ENCODE measurements around the gene PLEKHA6. TPM values are rescaled to one million over a fixed set of nuclear protein-coding genes. Genes with fewer than 3 reads are reported as not detected.

The PLEKHA6 gene
- total RNA-seq, 6 experiments from 2014 or later = 16.6 to 31.1 (median 22.1) TPM

DNA sequence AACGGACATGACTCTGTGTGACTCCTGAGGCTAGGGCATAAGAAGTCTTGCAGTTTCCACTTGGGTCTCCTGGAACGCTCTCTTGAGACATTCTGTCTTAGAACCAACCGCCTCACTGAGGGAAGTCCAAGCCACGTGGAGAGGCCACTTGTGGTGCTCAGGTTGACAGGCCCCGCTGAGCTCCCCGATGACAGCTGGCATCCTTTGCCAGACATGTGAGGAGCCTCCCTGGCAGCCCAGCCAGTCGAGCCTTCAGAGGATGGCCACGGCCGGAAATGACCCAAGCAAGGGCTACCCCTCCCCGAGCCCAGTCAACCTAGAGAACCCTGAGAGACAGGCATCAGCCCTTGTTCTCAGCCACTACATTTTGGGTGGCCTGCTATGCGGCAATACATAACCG lies 20.7 kb downstream of the PLEKHA6 start:
- WGBS (ENCODE audit: insufficient coverage, low coverage, low lambda C conversion rate, missing lambda C conversion rate) = 89% methylated on average over 9 of the region's 12 CpGs
- H3K4me1 ChIP-seq = no peaks in the 10 kb centered on the region

DNA sequence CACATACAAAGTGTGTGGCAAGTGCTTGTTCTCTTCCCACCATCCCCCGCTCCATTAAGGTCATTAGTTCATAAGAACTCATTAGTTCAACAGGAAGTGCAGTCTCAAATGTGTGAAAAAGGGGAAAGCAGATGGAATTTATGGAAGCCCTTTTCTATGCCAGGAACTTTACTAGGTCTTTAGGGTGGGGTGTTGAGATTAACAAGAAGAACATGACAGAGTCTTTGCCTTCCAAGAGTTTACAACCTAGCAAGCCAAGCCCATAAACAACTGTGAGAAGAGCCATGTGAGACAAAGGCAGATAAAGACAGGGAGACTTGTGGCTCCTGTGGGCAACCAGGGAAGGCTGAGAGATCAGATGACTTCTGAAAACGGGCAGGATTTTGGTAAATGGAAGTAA lies 21.4 kb downstream of the PLEKHA6 start:
- no peak for DNase-seq
- H3K27ac ChIP-seq = no peak overlapping the region
- H3K9me3 ChIP-seq = no peaks in the 10 kb centered on the region
- 79% methylated on average over 2 of the region's 2 CpGs for WGBS (ENCODE audit: insufficient coverage, low coverage, low lambda C conversion rate, missing lambda C conversion rate)
- no peaks in the 10 kb centered on the region for H3K27me3 ChIP-seq
- no peak for TF ChIP-seq POLR2A (IDR thresholded peaks at IDR 0.05)
- TF ChIP-seq, protein P1, sequence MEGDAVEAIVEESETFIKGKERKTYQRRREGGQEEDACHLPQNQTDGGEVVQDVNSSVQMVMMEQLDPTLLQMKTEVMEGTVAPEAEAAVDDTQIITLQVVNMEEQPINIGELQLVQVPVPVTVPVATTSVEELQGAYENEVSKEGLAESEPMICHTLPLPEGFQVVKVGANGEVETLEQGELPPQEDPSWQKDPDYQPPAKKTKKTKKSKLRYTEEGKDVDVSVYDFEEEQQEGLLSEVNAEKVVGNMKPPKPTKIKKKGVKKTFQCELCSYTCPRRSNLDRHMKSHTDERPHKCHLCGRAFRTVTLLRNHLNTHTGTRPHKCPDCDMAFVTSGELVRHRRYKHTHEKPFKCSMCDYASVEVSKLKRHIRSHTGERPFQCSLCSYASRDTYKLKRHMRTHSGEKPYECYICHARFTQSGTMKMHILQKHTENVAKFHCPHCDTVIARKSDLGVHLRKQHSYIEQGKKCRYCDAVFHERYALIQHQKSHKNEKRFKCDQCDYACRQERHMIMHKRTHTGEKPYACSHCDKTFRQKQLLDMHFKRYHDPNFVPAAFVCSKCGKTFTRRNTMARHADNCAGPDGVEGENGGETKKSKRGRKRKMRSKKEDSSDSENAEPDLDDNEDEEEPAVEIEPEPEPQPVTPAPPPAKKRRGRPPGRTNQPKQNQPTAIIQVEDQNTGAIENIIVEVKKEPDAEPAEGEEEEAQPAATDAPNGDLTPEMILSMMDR (IDR thresholded peaks at IDR 0.05) = no peak
- ATAC-seq = no peak
- intact Hi-C loops (cut with DNase I) = no loop called here
- no peaks in the 10 kb centered on the region for H3K4me1 ChIP-seq
- no peak overlapping the region for H3K4me3 ChIP-seq
- H3K36me3 ChIP-seq = no peaks in the 10 kb centered on the region

More for the DNA sequence above, 20.7 kb downstream of the PLEKHA6 start:
- intact Hi-C loops (cut with DNase I) = no loop called here
- H3K27ac ChIP-seq = no peak overlapping the region
- H3K4me3 ChIP-seq = no peak overlapping the region
- DNase-seq = no peak
- ATAC-seq = no peak
- H3K27me3 ChIP-seq = no peaks in the 10 kb centered on the region
- no peaks in the 10 kb centered on the region for H3K36me3 ChIP-seq
- no peaks in the 10 kb centered on the region for H3K9me3 ChIP-seq
- TF ChIP-seq POLR2A (IDR thresholded peaks at IDR 0.05) = no peak
- TF ChIP-seq, protein P1 (IDR thresholded peaks at IDR 0.05) = no peak

DNA sequence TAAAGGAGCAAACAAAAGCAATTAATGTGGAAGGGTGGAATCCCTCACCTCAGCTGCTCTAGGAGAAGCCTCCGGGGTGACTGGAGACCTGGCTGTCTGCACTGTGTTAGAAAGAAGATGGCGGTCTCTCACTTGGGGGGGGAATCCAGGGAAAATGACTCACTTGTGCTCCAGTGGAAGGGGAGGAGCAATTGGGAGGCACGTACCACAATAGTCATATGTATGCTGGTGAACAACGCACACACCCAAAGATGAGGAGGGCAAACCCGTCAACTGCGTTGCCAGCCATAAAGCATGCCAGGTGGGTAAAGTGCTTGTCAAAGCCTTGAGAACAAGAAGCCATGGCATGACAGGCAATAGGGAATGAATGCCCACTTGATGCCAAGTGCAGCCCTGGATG lies 22.1 kb downstream of the PLEKHA6 start:
- whole genome bisulfite sequencing (ENCODE audit: insufficient coverage, low coverage, low lambda C conversion rate, missing lambda C conversion rate) = 66% methylated on average over 3 of the region's 6 CpGs
- ATAC-seq (no peak), DNase-seq (no peak)
- Histone ChIP-seq H3K27me3 (no peaks in the 10 kb centered on the region), H3K27ac (no peak overlapping the region), H3K36me3 (no peaks in the 10 kb centered on the region), H3K4me1 (no peaks in the 10 kb centered on the region), H3K4me3 (no peak overlapping the region), H3K9me3 (no peaks in the 10 kb centered on the region)
- TF ChIP-seq POLR2A (IDR thresholded peaks at IDR 0.05) = no peak
- TF ChIP-seq, protein P1 (IDR thresholded peaks at IDR 0.05) = no peak
- intact Hi-C loops (cut with DNase I) = no loop called here

DNA sequence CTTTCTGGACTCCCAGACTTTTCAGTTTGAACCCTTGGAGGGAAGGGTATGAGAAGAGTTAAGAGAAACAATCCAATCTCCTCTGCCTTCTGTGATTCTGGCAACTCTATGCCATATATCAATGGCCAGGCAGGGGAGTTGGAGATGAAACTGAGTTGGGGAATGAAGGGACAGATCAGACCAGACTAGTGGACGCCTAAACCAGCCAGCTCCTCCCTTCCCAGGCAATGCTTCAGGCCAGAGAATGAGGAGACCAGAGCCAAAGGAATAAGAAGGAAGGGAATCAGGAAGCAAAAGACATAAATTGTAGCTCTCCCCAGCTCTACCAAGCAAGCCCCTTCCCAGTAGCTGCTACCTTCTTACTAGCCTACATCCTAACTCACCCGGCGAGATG lies 22.7 kb downstream of the PLEKHA6 start:
- no peak for DNase-seq
- H3K4me1 ChIP-seq = no peaks in the 10 kb centered on the region
- intact Hi-C loops (cut with DNase I) = no loop called here
- H3K9me3 ChIP-seq = no peaks in the 10 kb centered on the region
- TF ChIP-seq POLR2A (IDR thresholded peaks at IDR 0.05) = no peak
- TF ChIP-seq, protein P1 (IDR thresholded peaks at IDR 0.05) = no peak
- ATAC-seq = no peak
- H3K27me3 ChIP-seq = no peaks in the 10 kb centered on the region
- H3K4me3 ChIP-seq = no peak overlapping the region
- no peak overlapping the region for H3K27ac ChIP-seq
- WGBS (ENCODE audit: insufficient coverage, low coverage, low lambda C conversion rate, missing lambda C conversion rate) = 87% methylated on average over 3 of the region's 3 CpGs
- no peaks in the 10 kb centered on the region for H3K36me3 ChIP-seq

All from right lobe of liver (tissue), 6 donors.